Stimulated activated CD8-positive, alpha-beta memory T cell treated with anti-CD3 and anti-CD28 coated beads, Interleukin-4, amount 100 ng/mL, for 1 hour (primary cell): ENCODE data around the gene RAB40B.

ENCODE experiments used
- DNase-seq, 2 donors: peaks; one replicate each; pipeline ENCODE4 v3.0.0-alpha.2; 2020; ENCODE audit warnings: low read depth in 2 of 2, low spot score in 1 of 2

The RAB40B gene

GRCh38 chr17:82692268-82692667 lies 6.2 kb downstream of the RAB40B start:
- DNase-seq = no peak

- DNase-seq = no peak
Observed at GRCh38 chr17:82691714-82692113, 6.8 kb downstream of the RAB40B start.

DNA sequence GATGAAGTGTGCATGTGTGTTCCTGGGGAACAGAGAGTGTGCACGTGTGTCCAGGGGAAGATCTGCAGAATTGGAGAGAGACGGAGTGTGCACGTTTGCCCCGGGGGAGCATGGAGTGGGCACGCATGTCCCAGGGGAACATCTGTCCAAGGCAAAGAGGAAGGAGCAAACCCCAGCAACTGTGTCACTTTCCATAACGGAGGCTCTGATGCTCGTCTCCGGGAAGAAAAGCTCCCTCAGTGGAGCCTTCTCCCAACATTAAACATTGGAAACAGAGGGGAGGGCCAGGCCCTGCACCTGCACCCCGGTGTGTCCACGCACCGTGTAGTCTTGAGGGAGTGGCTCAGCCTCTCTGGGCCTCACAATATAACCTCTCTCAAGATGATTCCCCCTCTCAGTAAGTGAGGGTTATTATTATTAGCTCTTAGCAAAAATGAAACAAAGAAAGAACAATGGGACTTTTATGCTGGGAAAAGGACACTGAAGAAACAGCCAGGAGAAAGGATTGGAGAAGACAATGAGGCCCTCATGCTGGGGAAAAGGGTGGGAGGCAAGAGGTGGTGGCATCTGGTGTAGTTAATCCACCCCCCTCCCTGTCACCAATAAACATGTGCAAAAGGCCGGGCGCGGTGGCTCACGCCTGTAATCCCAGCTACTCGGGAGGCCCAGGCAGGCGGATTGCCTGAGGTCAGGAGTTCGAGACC lies 7.6 kb downstream of the RAB40B start:
- DNase-seq = no peak

GRCh38 chr17:82689077-82689476 lies 9.4 kb downstream of the RAB40B start:
- no peak for DNase-seq

DNA sequence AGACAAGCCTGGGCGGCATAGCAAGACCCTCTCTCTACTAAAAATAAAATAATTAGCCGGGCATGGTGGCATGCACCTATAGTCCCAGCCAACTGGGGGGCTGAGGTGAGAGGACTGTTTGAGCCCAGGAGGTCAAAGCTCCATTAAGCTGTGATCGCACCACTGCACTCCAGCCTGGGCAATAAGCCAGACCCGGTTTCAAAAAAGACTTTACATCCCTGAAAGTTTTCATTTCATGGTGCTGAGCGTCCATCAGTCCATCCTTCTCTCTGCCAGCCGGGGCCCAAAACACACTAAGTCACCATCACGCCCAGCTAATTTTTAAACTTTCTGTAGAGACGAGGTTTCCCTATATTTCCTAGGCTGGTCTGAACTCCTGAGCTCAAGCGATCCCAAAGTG lies 10.6 kb downstream of the RAB40B start:
- no peak for DNase-seq

- DNase-seq = no peak
Observed at GRCh38 chr17:82687375-82687861, 11.1 kb downstream of the RAB40B start.

- DNase-seq = no peak
Observed at GRCh38 chr17:82686366-82687324, 11.9 kb downstream of the RAB40B start.

- no peak for DNase-seq
Observed at GRCh38 chr17:82685291-82685690, 13.2 kb downstream of the RAB40B start.

GRCh38 chr17:82684228-82684841 lies 14.2 kb downstream of the RAB40B start:
- no peak for DNase-seq

- DNase-seq = no peak
Observed at GRCh38 chr17:82683534-82683933, 15.0 kb downstream of the RAB40B start.

DNA sequence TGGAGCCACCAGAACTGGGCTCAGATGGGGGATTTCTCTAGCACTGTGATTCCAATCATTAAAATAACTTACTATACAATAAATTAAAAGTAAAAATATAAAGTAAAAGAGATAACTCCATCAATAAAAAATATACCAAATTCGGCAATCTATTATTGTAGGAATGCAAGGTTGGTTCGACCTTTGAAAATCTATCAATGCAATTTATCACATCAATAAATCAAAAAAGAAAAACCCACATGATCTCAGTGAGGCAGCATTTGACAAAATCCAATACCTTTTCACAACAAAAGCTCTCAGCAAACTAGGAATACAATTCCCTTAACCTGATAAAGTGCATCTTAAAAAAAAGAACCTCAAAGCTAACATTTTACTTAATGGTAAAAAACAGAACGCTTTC lies 17.0 kb downstream of the RAB40B start:
- DNase-seq = no peak

GRCh38 chr17:82679586-82680465 lies 18.7 kb downstream of the RAB40B start:
- no peak for DNase-seq

DNA sequence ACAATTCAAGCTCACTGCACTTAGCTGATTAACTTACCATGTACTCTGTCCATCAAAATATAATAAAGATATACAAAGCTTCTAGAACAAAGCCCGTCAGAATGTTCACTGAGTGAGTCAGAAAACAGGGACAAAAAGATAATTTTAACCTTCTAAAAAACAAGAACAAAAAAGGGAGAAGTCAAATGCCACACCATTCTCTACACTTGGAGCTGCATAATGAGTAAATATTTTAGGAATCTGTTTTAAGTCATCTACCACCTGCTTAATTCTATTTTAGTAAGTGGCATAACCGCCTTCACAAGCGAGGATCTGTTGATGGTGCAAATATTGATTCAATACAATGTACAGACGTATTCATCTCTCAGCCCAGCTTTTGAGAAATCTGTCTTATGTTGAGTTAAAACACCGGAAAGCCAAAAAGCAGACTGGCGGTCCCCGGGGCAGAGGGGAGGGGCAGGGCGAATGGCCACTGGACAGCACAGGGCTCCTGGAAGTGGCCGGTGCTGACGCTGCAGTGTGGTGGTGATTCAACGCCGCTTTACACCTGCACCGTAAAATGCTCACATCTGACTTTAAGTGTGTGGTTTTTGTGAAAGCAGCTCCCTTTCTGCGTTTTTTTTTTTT lies 20.1 kb downstream of the RAB40B start:
- no peak for DNase-seq

DNA sequence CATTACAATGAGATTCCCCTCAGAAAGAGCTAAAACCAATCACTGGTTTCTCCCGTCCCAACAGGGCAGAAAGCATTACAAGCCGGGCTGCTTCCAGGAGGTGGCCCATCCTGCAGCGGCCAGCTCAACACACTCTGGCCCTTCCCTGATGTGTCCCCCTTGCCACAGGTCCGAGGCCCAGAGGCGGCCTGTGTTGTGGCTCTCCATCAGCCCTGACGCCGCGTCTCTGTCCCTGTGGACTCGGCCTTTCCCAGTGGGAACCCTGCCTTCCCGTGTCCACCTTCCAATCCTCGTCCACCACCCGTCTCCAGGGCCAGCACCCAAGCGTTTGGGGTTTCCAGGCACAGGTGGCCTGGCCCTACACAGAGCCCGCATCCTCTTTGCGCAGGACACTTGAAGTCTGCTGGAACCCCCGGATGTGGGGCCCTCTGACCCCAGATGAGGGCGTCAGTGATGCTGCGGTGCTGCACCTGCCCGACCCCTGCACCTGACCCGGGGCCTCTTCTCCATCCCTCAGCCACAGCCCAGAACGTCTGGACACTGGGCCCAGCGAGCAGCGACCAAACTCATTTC lies 21.1 kb downstream of the RAB40B start:
- no peak for DNase-seq

DNA sequence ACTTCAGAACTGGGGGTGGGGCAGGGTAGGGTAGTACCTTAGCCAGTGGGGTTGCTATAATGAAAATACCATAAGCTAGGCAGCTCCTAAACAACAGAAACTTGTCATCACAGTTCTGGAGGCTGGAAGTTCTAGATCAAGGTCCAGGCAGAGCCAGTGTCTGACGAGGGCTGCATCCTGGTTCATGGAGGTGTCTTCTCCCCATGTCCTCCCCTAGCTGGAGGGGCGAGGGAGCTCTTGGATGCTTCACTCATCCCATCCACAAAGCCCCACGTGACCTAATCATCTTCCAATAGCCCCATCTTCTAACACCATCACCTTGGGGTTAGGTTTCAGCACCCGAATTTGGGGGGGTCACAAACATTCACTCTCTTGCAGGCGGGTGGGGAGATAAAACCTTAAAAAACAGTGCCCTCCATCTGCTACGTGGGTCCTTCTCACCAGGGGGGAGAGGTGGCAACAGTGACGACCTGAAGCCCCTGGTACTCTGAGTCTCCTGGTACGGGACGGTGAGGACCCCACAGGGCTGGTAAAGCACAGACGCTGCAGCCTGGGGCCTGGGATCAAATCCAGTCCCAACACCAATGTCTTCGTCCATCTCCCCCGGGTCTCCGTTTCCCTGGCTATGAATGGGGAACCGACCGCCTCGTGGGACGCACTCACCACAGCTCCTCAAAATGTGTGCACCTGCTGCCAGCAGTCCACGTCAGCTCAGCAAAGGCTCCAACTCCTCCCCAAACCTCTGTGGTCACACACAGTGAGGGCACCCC lies 22.8 kb downstream of the RAB40B start:
- no peak for DNase-seq

DNA sequence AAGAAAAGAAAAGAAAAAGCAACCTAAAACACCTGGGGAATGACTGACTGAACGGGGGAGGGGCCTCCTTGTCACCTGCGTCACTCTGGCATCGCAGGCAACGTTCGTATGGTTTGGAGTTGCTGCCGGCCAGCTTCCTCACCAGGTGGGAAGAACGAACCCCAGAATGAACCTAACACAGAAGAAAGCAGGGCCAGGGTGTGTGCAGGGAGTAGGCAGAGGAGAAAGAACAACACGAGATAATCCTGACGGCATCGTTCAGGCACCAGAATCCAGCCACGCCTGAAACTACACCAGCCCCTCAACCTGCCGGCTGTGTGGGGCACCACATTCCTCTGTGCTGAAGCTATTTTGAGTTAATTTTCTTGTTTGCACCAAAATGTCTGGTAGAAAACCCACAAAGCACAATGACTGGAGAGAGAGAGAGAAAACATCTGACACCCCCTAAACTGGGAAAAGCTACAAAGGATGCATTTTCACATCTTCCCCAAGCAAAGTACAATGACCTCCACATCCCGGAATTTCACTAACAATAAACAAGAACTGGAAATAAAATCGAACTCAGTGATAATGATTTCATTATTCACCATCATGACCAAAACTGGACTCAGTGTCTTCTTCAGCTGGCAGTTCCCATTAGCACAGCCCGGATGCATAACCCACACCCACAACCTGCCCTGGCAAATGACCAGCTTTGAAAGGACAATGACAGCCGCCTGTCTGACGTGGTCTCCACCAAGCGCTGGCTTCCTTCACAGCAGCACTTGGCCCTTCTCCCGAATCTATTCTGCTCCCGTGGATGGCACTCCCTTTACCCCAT lies 23.6 kb downstream of the RAB40B start:
- no peak for DNase-seq

DNA sequence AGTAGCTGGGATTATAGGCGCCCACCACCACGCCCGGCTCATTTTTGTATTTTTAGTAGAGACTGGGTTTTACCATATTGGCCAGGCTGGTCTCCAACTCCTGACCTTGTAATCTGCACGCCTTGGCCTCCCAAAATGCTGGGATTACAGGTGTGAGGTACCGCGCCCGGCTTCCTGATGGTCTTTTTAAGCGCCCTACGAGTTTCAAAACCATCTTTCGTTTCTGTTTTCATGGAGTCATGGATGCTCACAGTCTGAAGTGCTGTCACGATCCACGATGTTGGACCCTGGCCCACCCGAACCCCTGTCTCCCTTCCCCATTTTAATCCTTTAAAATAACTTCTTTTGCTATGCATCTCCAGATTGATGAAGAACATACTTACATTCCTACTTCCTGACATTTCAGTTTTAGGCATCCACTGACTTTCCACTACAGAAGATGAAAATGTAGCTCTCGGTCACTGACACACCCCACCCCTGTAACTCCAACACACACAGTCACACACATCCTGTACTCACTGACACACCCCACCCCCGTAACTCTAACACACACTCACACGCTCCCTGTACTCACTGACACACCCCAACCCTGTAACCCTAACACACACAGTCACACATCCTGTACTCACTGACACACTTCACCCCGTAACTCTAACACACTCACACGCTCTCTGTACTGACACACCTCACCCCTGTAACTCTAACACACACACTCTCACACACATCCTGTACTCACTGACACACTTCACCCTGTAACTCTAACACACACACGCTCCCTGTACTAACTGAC lies 27.6 kb downstream of the RAB40B start:
- DNase-seq = no peak
